ENCODE results near the gene NID2. TPM values are rescaled to one million over a fixed set of nuclear protein-coding genes. Genes with fewer than 3 reads are reported as not detected.

NID2 gene
- total and polyA plus RNA-seq, 2 experiments from 2014 or later: 52.8 to 65.7 TPM

DNA sequence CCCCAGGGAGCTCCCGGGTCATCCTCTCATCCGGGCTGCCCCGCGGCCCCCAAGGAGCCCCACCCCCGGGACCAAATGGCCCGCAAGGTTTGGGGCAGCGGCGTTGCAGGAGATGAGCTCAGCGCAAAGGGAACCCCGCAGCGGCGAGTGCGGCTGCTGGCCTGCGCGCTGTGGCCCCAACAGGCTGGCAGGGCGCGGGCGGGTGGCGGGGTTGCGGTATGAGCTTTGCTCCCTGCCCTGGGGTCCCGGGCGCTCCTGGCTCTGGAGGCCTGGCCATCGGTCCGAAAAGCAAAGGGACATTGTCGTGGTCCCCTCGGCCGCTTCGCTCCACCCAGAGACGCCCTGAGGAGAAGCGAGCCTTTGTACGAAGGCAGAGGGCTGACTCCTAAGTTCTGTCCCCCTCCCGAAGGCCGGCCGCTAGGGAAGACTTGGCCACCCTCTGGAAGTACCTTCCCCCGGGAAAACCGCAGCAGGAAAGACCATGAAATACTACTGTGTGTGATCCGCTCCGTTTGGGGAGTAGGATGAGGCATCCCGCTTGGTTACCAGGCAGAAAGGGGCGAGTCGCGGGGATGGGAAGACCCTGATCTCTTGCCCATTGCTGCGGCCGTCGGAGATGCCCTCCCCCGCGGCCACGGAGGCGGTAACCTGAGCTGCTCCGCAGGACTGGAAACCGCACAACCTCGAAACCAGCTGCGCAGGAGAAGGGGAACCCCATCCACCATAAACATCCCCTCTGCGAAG is 620 bp upstream of the NID2 start:
- Histone ChIP-seq H3K36me3 (replicated peaks; ENCODE audit: insufficient read depth, low read depth) (no peaks in the 10 kb centered on the region), H3K27ac (peak overlapping the region; percentile 64), H4K20me1 (ENCODE audit: insufficient read depth, poor library complexity, severe bottlenecking) (no peaks in the 10 kb centered on the region), H2AFZ (peak overlapping the region; percentile 85), H3K9me2 (replicated peaks; ENCODE audit: insufficient read depth) (no peaks in the 10 kb centered on the region), H3K9me3 (ENCODE audit: low read depth) (no peaks in the 10 kb centered on the region), H3K27me3 (peaks cover 29% of the 10 kb centered on the region), H3K4me2 (peak overlapping the region; percentile 93), H3K4me1 (ENCODE audit: insufficient read depth) (peaks cover 10% of the 10 kb centered on the region), H3K79me2 (peaks cover 12% of the 10 kb centered on the region), H3K4me3 (peak overlapping the region; percentile 73)
- peak; percentile 31 for DNase-seq (ENCODE audit: low spot score)
- WGBS (ENCODE audit: low lambda C conversion rate, missing lambda C conversion rate): 3% methylated on average over 49 of the region's 54 CpGs
- TF ChIP-seq CTCF (IDR thresholded peaks at IDR 0.05; ENCODE audit: poor library complexity) (no peak), EZH2phosphoT487 (IDR thresholded peaks at IDR 0.05; ENCODE audit: low read depth, severe bottlenecking, unreplicated experiment) (no peak), EZH2 (IDR thresholded peaks at IDR 0.05; ENCODE audit: borderline replicate concordance) (no peak)

DNA sequence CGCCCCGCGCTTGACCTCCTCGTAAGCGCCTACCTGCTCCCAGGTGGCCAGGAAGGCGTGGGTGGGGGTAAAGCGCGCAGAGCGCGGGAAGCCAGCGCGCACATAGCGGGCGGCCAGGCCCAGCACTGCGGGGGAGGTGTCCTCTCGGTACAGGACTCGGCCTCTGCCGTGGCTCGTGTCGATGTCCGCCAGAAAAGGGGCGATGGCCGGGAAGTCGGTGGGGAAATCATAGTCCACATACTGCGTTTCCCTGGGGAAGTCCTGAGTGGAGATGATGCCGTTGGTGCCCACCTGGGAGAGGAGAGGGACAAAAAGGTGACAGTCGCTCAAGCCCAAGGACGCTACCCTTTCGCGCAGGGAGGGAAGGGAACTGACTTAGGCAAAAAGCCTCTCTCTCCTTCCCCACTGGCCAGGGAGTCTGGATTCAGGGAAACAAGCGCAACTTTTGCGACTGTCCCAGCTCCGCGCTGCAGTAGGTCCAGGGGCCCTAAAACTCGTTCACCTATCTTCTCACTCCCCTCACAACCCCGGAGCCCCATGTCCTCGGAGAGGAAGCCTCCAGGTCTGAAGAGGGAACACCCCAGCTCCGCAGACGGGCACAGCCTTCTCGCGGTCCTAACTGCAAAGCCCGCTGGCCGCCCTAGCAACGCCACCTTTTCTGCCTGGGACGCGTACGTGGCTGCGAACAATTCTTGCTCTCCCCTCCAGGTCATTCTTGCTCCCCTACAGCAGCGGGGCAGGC is 815 bp downstream of the NID2 start:
- 2% methylated on average over 49 of the region's 49 CpGs for WGBS (ENCODE audit: low lambda C conversion rate, missing lambda C conversion rate)
- Histone ChIP-seq H3K4me2 (peak overlapping the region; percentile 93), H3K36me3 (replicated peaks; ENCODE audit: insufficient read depth, low read depth) (no peaks in the 10 kb centered on the region), H4K20me1 (ENCODE audit: insufficient read depth, poor library complexity, severe bottlenecking) (no peaks in the 10 kb centered on the region), H3K27me3 (peaks cover 29% of the 10 kb centered on the region), H3K9me3 (ENCODE audit: low read depth) (no peaks in the 10 kb centered on the region), H3K4me3 (peak overlapping the region; percentile 73), H2AFZ (peak overlapping the region; percentile 85), H3K27ac (peak overlapping the region; percentile 45), H3K9me2 (replicated peaks; ENCODE audit: insufficient read depth) (no peaks in the 10 kb centered on the region), H3K79me2 (peaks cover 12% of the 10 kb centered on the region), H3K4me1 (ENCODE audit: insufficient read depth) (peaks cover 15% of the 10 kb centered on the region)
- TF ChIP-seq EZH2phosphoT487 (IDR thresholded peaks at IDR 0.05; ENCODE audit: low read depth, severe bottlenecking, unreplicated experiment) (no peak), EZH2 (IDR thresholded peaks at IDR 0.05; ENCODE audit: borderline replicate concordance) (peak; percentile 33)
- DNase-seq (ENCODE audit: low spot score): peak; percentile 42

GRCh38 chr14:52064174-52064573 is 4.7 kb downstream of the NID2 start:
- peaks cover 12% of the 10 kb centered on the region for H3K79me2 ChIP-seq
- WGBS (ENCODE audit: low lambda C conversion rate, missing lambda C conversion rate): 98% methylated on average over 2 of the region's 2 CpGs
- no peaks in the 10 kb centered on the region for H3K9me2 ChIP-seq (replicated peaks; ENCODE audit: insufficient read depth)
- no peak overlapping the region for H3K27ac ChIP-seq
- peaks cover 37% of the 10 kb centered on the region for H3K4me1 ChIP-seq (ENCODE audit: insufficient read depth)
- no peak overlapping the region for H3K4me3 ChIP-seq
- no peaks in the 10 kb centered on the region for H4K20me1 ChIP-seq (ENCODE audit: insufficient read depth, poor library complexity, severe bottlenecking)
- no peak for DNase-seq (ENCODE audit: low spot score)
- no peaks in the 10 kb centered on the region for H3K36me3 ChIP-seq (replicated peaks; ENCODE audit: insufficient read depth, low read depth)
- H3K9me3 ChIP-seq (ENCODE audit: low read depth): no peaks in the 10 kb centered on the region
- TF ChIP-seq CTCF (IDR thresholded peaks at IDR 0.05; ENCODE audit: poor library complexity): no peak
- H2AFZ ChIP-seq: no peak overlapping the region
- peaks cover 16% of the 10 kb centered on the region for H3K27me3 ChIP-seq
- no peak overlapping the region for H3K4me2 ChIP-seq

DNA sequence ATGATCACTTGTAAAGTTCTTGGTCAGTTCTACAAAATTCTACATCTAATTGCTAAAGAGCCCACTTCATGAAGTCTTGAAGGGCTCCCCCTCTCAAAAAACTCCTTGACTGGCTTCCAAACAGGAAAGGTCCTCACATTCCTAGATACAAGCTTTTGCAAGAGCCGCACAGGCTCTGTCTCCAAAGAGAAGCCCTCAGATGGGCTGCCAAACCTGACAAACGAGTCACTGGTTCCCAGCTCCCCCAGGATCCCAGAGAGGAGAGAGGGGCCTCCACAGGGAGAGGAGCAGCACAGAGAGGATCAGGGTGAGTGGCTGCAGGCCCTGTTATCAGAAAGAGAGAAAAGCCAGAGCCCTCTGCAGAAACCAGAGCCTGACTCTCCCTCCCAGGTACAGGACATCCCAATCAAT is 5.8 kb downstream of the NID2 start:
- Histone ChIP-seq H4K20me1 (ENCODE audit: insufficient read depth, poor library complexity, severe bottlenecking) (no peaks in the 10 kb centered on the region), H3K27ac (peak overlapping the region; percentile 20), H3K36me3 (replicated peaks; ENCODE audit: insufficient read depth, low read depth) (no peaks in the 10 kb centered on the region), H3K79me2 (peaks cover 12% of the 10 kb centered on the region), H3K9me2 (replicated peaks; ENCODE audit: insufficient read depth) (no peaks in the 10 kb centered on the region), H3K27me3 (peaks cover 16% of the 10 kb centered on the region), H3K9me3 (ENCODE audit: low read depth) (no peaks in the 10 kb centered on the region), H3K4me1 (ENCODE audit: insufficient read depth) (peaks cover 37% of the 10 kb centered on the region), H3K4me2 (peak overlapping the region; percentile 52), H2AFZ (no peak overlapping the region), H3K4me3 (no peak overlapping the region)
- DNase-seq (ENCODE audit: low spot score): peak; percentile 42
- 25% methylated on average over 2 of the region's 2 CpGs for WGBS (ENCODE audit: low lambda C conversion rate, missing lambda C conversion rate)
- TF ChIP-seq CTCF (IDR thresholded peaks at IDR 0.05; ENCODE audit: poor library complexity) (no peak), EZH2phosphoT487 (IDR thresholded peaks at IDR 0.05; ENCODE audit: low read depth, severe bottlenecking, unreplicated experiment) (no peak), EZH2 (IDR thresholded peaks at IDR 0.05; ENCODE audit: borderline replicate concordance) (no peak)
